IPS DF 4.7 (cell line): ENCODE data around the gene GIT2.
"Not testable (repeated sequence)": the region's sequence is repeated elsewhere in the genome, so short reads cannot be mapped to it uniquely, and the experiment has no call there.

Experiments used
- DNase-seq: peaks from one replicate; pipeline ENCODE4 v3.0.0-alpha.2; 2013; ENCODE audit warnings: low spot score; ENCODE audit errors: extremely low read depth

GIT2 gene

GRCh38 chr12:109894939-109895338 is 101.2 kb downstream of the GIT2 start:
- no peak for DNase-seq

GRCh38 chr12:109893261-109893995 is 102.7 kb downstream of the GIT2 start:
- DNase-seq: no peak

- no peak for DNase-seq
Measured at GRCh38 chr12:109892748-109893147, 103.4 kb downstream of the GIT2 start.

DNA sequence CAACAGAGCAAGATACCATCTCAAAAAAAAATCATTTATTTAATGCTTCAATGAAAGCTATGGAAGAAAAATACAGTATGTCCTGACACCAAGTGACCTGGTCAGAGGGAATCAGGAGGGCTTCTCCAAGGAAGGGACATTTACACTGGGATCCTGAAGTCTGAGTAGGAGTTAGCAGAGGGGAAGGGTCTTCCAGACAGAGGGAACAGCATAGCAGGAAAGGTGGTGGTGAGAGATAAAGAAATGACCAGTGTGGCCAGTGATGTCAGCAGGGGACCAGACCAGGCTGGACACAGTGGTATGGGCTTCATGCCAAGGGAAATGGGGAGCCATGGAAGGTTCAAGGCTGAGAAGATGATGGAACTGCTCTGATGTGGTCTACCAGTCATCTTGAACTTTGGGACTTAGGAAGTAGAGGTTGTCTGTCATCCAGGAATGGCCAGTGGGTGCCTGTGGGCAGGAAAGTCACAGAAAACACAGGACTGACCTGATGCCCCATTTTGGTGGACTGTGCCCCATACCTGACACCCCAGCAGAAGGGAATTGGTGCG is 103.9 kb downstream of the GIT2 start:
- no peak for DNase-seq

DNA sequence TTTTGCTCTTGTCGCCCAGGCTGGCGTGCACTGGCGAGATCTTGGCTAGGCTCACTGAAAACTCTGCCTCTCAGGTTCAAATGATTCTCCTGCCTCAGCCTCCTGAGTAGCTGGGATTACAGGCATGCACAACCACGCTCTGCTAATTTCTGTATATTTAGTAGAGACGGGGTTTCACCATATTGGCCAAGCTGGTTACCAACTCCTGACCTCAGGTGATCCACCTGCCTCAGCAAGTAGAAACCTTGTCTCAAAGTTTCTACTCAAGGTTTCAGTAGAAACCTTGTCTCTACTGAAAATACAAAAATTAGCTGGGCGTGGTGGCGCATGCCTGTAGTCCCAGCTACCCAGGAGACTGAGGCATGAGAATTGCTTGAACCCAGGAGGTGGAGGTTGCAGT is 104.4 kb downstream of the GIT2 start:
- not testable (repeated sequence) for DNase-seq

GRCh38 chr12:109890620-109891170 is 105.5 kb downstream of the GIT2 start:
- no peak for DNase-seq

DNA sequence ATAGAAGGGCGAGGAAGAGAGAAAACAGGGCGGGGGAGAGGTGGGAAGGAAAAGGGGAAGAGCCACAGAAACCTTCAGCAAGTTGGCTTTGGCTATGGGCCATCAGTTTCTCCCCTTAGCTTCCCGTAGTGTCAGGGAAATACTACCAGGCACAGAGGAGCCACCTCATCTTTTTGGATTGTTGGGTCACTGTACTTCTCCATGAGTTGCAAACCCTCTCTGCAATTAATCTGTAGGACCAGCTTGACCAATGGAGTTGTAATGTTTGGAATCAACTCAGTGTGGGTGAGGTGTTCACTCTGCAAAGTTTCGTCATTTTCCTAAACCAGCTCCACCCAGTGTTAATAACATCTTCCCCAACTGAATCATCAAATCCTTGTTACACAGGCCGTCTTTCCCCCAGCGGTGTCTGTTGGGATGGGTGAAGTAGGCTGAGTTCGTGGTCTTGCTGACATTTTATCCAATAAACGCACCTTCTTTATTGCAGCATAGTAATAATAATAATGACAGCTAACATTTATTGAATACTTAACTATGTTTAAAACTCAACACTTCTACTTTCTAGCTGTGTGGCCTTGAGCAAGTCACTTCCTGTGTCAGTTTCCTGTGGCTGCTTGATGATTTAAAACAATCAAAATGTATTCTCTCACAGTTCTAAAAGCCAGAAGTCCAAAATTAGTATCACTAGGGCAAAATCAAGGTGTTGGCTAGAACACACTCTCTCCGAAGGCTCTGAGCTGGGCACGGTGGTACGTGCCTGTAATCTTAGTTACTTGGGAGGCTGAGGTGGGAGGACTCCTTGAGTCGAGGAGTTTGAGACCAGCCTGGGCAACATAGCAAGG is 107.8 kb downstream of the GIT2 start:
- DNase-seq: no peak

- DNase-seq: no peak
Measured at GRCh38 chr12:109885616-109886015, 110.6 kb downstream of the GIT2 start.

GRCh38 chr12:109883461-109883860 is 112.7 kb downstream of the GIT2 start:
- no peak for DNase-seq

DNA sequence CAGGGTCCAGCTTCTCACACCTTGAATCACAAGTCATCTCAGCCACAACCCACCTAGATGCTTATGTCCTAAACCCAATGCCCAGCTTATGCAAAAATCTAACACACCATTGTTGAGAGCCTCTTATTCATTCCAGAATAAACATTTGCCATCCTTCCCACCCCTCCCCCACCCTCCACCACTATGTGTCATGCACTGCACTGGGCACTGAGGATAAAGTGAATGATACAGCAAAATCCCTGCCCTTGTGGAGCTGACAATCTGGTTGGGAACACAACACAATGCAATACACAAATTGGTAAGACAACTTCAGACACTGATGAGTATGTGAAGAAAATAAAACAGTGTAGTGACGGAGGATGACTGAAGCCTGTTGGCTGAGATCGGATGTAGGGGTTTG is 114.4 kb downstream of the GIT2 start:
- no peak for DNase-seq

DNA sequence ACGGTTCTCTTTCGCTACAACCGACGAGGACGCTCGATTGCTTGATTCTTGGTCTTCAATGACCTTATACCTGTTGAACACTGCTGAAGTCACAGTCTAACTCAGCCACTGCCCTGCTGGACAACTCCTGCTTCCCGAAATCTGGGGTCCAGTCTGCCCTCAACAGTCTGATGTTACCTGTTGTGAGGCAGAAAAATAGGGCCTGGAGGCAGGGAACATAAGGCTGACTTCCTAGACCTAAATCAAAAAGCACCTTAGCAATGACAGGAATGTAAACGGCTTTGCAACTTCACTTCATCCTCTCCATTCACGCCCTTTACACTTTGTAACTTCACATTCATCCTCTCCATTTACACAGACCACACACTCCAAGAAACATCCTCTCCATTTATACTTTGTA is 115.2 kb downstream of the GIT2 start:
- peak; percentile 62 for DNase-seq

DNA sequence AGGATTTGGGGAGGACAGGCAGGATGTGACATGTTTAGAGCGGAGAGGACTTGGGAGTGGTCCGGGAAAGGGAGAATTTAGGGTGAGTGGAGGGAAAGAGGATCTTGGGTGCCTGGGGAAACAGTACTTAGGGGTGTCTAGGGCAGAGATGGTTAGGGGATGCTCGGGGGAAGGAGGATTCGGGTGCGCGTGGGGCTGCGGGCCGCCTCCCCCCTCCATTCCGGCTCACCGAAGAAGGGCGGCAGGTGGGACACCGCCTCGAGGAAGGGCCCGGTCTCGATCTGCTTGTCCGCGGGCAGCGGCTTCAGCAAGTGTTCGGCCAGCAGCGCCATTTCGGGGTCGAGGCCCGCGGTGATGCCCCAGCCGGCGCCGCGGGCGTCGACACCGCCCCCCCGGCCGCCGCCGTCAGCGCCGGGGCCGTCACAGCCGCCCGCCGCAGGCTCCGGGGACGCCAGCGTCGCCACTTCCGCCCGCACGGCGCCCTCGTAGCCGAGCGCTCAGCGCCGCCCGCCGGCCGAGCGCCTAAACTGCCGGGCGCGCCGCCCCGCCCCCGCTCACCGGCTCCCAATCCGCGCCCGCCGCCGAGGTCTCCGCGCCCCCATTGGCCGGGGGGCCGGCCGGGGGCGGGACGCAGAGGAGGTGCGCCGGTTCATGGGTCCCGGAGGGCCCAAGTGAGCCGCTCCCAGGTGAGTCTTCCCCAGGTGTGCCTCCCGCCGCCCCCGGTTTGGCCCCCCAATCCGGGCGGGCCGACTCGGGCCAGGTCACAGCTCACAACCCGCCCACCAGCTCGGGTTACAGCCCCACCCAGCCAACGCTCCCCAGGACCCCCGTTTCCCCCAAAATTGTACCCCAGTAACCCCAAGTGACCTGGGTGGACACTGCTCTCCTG is 115.9 kb downstream of the GIT2 start, which contains the start of gene GLTP:
TSS of gene GLTP (minus strand) at position 499 of the 889 bp plus-strand sequence. CDS start at position 332, 167 bp downstream.
- peak; percentile 44 for DNase-seq
